Spleen (tissue), 7 donors: ENCODE results near the gene MIPEP.

Source experiments
- CTCF ChIP-seq, 11 experiments: fragments of 200-600 bp in 7 of 11; fragments of 450-650 bp in 4 of 11; sonication (generic) in 4 of 11; IDR thresholded peaks in 8 of 11; conservative IDR thresholded peaks in 3 of 11; 1 replicate in 7 of 11; 2 replicates in 4 of 11; pipeline versions ENCODE4 v1.4.0 to v1.8.0; 2016 to 2021; ENCODE audit warnings: antibody characterized with exemption in 11 of 11, inconsistent platforms in 4 of 11, mild to moderate bottlenecking in 1 of 11
- POLR2A ChIP-seq, 3 donors: fragments of 450-650 bp; IDR thresholded peaks; one replicate each; pipeline ENCODE4 v1.5.1; 2017; ENCODE audit warnings: antibody characterized with exemption in 3 of 3, mild to moderate bottlenecking in 1 of 3
- donor health status: DM: no; HTN: no; CAD: no; lungs with moderate emphysema.
- donor health status: DM: no; HTN: no; CAD: no.
- donor health status: DM: no; HTN: no; CAD: no.

DNA sequence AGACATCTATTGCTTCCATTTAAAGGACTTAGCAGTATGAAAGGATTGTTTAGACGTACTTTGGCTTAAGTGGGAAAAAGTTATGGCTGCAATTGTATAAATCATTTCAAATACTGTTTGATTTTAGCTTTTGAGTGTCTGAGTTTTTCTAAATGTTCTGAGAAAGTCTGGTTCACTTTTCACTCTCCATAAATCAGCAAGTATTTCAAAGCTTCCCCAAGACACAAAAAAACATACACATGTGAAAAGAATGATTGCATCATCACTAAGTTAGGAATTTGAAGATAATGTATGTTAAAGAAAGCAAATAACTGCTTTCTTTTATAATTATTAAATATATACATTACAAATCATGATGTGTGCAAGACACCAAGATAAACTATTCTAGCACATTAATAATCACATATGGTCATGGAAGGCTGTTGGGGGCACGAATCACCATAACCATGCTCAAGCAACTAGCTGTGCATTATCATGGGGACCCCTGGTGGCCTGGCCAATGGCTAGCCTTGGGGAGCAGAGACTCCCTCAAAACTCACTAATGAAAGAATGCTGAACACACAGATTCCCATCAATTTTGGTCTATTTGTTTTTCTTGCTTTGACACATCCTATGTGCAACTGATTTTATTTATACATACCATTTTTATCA, 111.1 kb downstream of the MIPEP start:
- TF ChIP-seq CTCF (IDR thresholded peaks at IDR 0.05 in 8 of 11, conservative IDR thresholded peaks at IDR 0.05 in 3 of 11) (peak in 2 of 11 experiments; percentile 4 to 18), POLR2A (IDR thresholded peaks at IDR 0.05) (no peak)
